Neural progenitor cell (in vitro differentiated cells): ENCODE data around the gene WIPF1.

Experiments used
- CTCF ChIP-seq: fragments of 200-600 bp; sonication (generic); IDR thresholded peaks from 2 replicates; pipeline ENCODE4 v1.5.1; 2017; ENCODE audit warnings: antibody characterized with exemption, mild to moderate bottlenecking
- EZH2 ChIP-seq: fragments of 200-600 bp; sonication (generic); IDR thresholded peaks from 2 replicates; pipeline ENCODE4 v1.6.1; 2017; ENCODE audit warnings: antibody characterized with exemption, mild to moderate bottlenecking, moderate library complexity

- TF ChIP-seq EZH2 (no peak), CTCF (no peak)
These were observed 39.4 kb upstream of the WIPF1 start for GRCh38 chr2:174636987-174637386.
